HepG2 (cell line): ENCODE measurements around the gene PDLIM5. TPM values are rescaled to one million over a fixed set of nuclear protein-coding genes. Genes with fewer than 3 reads are reported as not detected.
A peak's percentile ranks its signal among the peaks of the same experiment; 100 is the strongest.

Experiments used
- ARID2 ChIP-seq: sonication (generic); formaldehyde crosslinking; IDR thresholded peaks from 2 replicates; pipeline ENCODE4 v1.8.1; 2022; ENCODE audit warnings: mild to moderate bottlenecking, missing genetic modification reagents, borderline replicate concordance
- ELF1 ChIP-seq: sonication (generic); formaldehyde crosslinking; IDR thresholded peaks from 2 replicates; pipeline ENCODE4 v1.4.0; 2020; ENCODE audit warnings: missing genetic modification reagents
- IRF1 ChIP-seq: sonication (generic); formaldehyde crosslinking; IDR thresholded peaks from 2 replicates; pipeline ENCODE4 v1.4.0; 2020; ENCODE audit warnings: low read depth, mild to moderate bottlenecking, missing genetic modification reagents
- JUNB ChIP-seq: sonication (generic); formaldehyde crosslinking; IDR thresholded peaks from 2 replicates; pipeline ENCODE4 v1.8.0; 2022; ENCODE audit warnings: missing genetic modification reagents, mild to moderate bottlenecking, borderline replicate concordance
- MXI1 ChIP-seq: IDR thresholded peaks from 3 replicates; pipeline ENCODE4 v1.6.1; 2012; ENCODE audit warnings: low read depth, low read length, inconsistent platforms, borderline replicate concordance
- NFAT5 ChIP-seq: sonication (generic); formaldehyde crosslinking; IDR thresholded peaks from 2 replicates; pipeline ENCODE4 v1.4.0; 2020; ENCODE audit warnings: missing genetic modification reagents
- NPAS2 ChIP-seq: sonication (generic); formaldehyde crosslinking; IDR thresholded peaks from 2 replicates; pipeline ENCODE4 v1.8.0; 2022; ENCODE audit warnings: mild to moderate bottlenecking, missing genetic modification reagents, borderline replicate concordance
- POLR2A ChIP-seq, 2 experiments: IDR thresholded peaks; 2 replicates each; pipeline ENCODE4 v1.6.1; 2011; ENCODE audit warnings: low read depth in 2 of 2, low read length in 2 of 2, mild to moderate bottlenecking in 1 of 2, moderate library complexity in 1 of 2; ENCODE audit not compliant: insufficient read depth in 1 of 2
- RBAK ChIP-seq: sonication (generic); formaldehyde crosslinking; IDR thresholded peaks from 2 replicates; pipeline ENCODE4 v1.5.1; 2020; ENCODE audit warnings: mild to moderate bottlenecking, missing genetic modification reagents
- RFXAP ChIP-seq: sonication (generic); formaldehyde crosslinking; IDR thresholded peaks from 2 replicates; pipeline ENCODE4 v1.4.0; 2020; ENCODE audit warnings: missing genetic modification reagents, borderline replicate concordance
- ZNF713 ChIP-seq: sonication (generic); formaldehyde crosslinking; IDR thresholded peaks from 2 replicates; pipeline ENCODE4 v1.4.0; 2020; ENCODE audit warnings: mild to moderate bottlenecking, missing genetic modification reagents
- ZNF777 ChIP-seq: sonication (generic); formaldehyde crosslinking; IDR thresholded peaks from 2 replicates; pipeline ENCODE4 v1.4.0; 2020; ENCODE audit warnings: missing genetic modification reagents
- polyA plus RNA-seq, 8 experiments: library from polyadenylated mRNA; depleted of rRNA in 3 of 8; stranded (reverse) in 7 of 8; unstranded in 1 of 8; fragments of >200 nt; fragmentation: Illumina TruSeq in 4 of 8; extraction: Trizol in 4 of 8; gene quantifications; 2 replicates each; pipeline versions ENCODE4 v1.2.1 to v1.2.3, GENCODE V29; 2011 to 2016; ENCODE audit warnings: low read depth in 4 of 8, missing spikeins in 1 of 8, mixed read lengths in 1 of 8; ENCODE audit not compliant: insufficient read depth in 1 of 8
- total RNA-seq, 5 experiments: library from RNA; depleted of rRNA; stranded (reverse); fragments of >200 nt; fragmentation: Illumina TruSeq; extraction: Trizol; gene quantifications; 2 replicates each; pipeline ENCODE4 v1.2.3, GENCODE V29; 2016; ENCODE audit warnings: low read depth in 1 of 5
- TF ChIP-seq, protein P1 (sequence below): sonication (generic); formaldehyde crosslinking; IDR thresholded peaks from 2 replicates; pipeline ENCODE4 v1.9.0; 2021; ENCODE audit warnings: missing genetic modification reagents, borderline replicate concordance
- TF ChIP-seq, protein P2 (sequence below): sonication (generic); formaldehyde crosslinking; IDR thresholded peaks from 2 replicates; pipeline ENCODE4 v1.4.0; 2020; ENCODE audit warnings: mild to moderate bottlenecking, missing genetic modification reagents
- TF ChIP-seq, protein P3 (sequence below): sonication (generic); formaldehyde crosslinking; conservative IDR thresholded peaks from 2 replicates; pipeline ENCODE4 v1.4.0; 2020; ENCODE audit warnings: missing genetic modification reagents
- TF ChIP-seq, protein P4 (sequence below): sonication (generic); formaldehyde crosslinking; IDR thresholded peaks from 2 replicates; pipeline ENCODE4 v1.4.0; 2020; ENCODE audit warnings: missing genetic modification reagents

The PDLIM5 gene
- total and polyA plus RNA-seq, 2 of the 13 experiments (the other 11 are each of a cell fraction or from before 2014, with no cell fraction given): 52.8 to 119 TPM

DNA sequence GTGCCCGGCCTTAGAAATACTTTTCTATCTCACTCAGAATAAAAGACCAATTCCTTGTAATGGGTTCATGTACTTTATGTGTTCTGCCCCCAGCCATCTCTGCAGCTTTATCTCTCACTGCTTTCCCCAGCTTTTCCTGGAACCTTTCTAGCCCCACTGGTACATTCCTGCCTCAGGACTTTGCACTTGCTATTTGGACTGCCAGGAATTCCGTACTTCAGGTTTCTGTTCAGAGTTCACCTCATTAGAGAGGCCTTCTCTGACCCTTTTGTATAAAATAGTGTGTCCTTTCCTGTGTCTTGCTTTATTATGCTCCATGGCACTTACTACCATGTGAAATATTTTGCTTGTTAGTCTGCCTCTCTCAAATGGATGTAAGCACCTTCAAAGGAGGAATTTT lies 112.5 kb downstream of the PDLIM5 start (continued):
- TF ChIP-seq, protein P1, sequence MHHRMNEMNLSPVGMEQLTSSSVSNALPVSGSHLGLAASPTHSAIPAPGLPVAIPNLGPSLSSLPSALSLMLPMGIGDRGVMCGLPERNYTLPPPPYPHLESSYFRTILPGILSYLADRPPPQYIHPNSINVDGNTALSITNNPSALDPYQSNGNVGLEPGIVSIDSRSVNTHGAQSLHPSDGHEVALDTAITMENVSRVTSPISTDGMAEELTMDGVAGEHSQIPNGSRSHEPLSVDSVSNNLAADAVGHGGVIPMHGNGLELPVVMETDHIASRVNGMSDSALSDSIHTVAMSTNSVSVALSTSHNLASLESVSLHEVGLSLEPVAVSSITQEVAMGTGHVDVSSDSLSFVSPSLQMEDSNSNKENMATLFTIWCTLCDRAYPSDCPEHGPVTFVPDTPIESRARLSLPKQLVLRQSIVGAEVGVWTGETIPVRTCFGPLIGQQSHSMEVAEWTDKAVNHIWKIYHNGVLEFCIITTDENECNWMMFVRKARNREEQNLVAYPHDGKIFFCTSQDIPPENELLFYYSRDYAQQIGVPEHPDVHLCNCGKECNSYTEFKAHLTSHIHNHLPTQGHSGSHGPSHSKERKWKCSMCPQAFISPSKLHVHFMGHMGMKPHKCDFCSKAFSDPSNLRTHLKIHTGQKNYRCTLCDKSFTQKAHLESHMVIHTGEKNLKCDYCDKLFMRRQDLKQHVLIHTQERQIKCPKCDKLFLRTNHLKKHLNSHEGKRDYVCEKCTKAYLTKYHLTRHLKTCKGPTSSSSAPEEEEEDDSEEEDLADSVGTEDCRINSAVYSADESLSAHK (CRISPR knock-in tag): no peak
- TF ChIP-seq NPAS2 (no peak), NFAT5 (CRISPR knock-in tag) (no peak), JUNB (CRISPR knock-in tag) (no peak), ARID2 (CRISPR knock-in tag) (no peak), RFXAP (no peak), ZNF713 (no peak), RBAK (no peak), ZNF777 (CRISPR knock-in tag) (no peak), MXI1 (no peak; the same call in 2 of the 3 replicates), IRF1 (CRISPR knock-in tag) (no peak), ELF1 (CRISPR knock-in tag) (peak; percentile 64), POLR2A (IDR thresholded peaks at IDR 0.05; ENCODE audit: insufficient read depth in 1 of 2, low read depth in 2 of 2, low read length in 2 of 2) (no peak)
- TF ChIP-seq, protein P2, sequence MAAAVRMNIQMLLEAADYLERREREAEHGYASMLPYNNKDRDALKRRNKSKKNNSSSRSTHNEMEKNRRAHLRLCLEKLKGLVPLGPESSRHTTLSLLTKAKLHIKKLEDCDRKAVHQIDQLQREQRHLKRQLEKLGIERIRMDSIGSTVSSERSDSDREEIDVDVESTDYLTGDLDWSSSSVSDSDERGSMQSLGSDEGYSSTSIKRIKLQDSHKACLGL: no peak
- TF ChIP-seq, protein P3, sequence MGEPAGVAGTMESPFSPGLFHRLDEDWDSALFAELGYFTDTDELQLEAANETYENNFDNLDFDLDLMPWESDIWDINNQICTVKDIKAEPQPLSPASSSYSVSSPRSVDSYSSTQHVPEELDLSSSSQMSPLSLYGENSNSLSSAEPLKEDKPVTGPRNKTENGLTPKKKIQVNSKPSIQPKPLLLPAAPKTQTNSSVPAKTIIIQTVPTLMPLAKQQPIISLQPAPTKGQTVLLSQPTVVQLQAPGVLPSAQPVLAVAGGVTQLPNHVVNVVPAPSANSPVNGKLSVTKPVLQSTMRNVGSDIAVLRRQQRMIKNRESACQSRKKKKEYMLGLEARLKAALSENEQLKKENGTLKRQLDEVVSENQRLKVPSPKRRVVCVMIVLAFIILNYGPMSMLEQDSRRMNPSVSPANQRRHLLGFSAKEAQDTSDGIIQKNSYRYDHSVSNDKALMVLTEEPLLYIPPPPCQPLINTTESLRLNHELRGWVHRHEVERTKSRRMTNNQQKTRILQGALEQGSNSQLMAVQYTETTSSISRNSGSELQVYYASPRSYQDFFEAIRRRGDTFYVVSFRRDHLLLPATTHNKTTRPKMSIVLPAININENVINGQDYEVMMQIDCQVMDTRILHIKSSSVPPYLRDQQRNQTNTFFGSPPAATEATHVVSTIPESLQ (CRISPR knock-in tag): no peak
- TF ChIP-seq, protein P4, sequence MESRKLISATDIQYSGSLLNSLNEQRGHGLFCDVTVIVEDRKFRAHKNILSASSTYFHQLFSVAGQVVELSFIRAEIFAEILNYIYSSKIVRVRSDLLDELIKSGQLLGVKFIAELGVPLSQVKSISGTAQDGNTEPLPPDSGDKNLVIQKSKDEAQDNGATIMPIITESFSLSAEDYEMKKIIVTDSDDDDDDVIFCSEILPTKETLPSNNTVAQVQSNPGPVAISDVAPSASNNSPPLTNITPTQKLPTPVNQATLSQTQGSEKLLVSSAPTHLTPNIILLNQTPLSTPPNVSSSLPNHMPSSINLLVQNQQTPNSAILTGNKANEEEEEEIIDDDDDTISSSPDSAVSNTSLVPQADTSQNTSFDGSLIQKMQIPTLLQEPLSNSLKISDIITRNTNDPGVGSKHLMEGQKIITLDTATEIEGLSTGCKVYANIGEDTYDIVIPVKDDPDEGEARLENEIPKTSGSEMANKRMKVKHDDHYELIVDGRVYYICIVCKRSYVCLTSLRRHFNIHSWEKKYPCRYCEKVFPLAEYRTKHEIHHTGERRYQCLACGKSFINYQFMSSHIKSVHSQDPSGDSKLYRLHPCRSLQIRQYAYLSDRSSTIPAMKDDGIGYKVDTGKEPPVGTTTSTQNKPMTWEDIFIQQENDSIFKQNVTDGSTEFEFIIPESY (CRISPR knock-in tag): 0 out of 2 replicates have a peak, but pooled peaks have one; percentile 30
